CD4-positive, alpha-beta T cell treated with Interleukin-1 beta for 1 hour (primary cell): ENCODE measurements around the gene SND1.
"Not testable (repeated sequence)": the region's sequence is repeated elsewhere in the genome, so short reads cannot be mapped to it uniquely, and the experiment has no call there.

Experiments used
- DNase-seq, 2 donors: peaks; one replicate each; pipeline ENCODE4 v3.0.0-alpha.2; 2020 to 2022

The SND1 gene

GRCh38 chr7:127653396-127653795 lies 1.4 kb downstream of the SND1 start:
- DNase-seq: no peak

GRCh38 chr7:127654404-127655394 lies 2.7 kb downstream of the SND1 start:
- no peak for DNase-seq

- DNase-seq: no peak
Observed at GRCh38 chr7:127655720-127656119, 3.7 kb downstream of the SND1 start.

- DNase-seq: no peak
Observed at GRCh38 chr7:127657500-127657899, 5.5 kb downstream of the SND1 start.

GRCh38 chr7:127658970-127659630 lies 7.1 kb downstream of the SND1 start:
- no peak for DNase-seq

GRCh38 chr7:127665922-127666321 lies 13.9 kb downstream of the SND1 start:
- no peak for DNase-seq

GRCh38 chr7:127666602-127667001 lies 14.6 kb downstream of the SND1 start:
- DNase-seq: no peak

GRCh38 chr7:127667017-127667670 lies 15.2 kb downstream of the SND1 start:
- DNase-seq: no peak

- no peak for DNase-seq
Observed at GRCh38 chr7:127667759-127668530, 16.0 kb downstream of the SND1 start.

- no peak for DNase-seq
Observed at GRCh38 chr7:127671341-127671740, 19.3 kb downstream of the SND1 start.

- DNase-seq: no peak
Observed at GRCh38 chr7:127673902-127674301, 21.9 kb downstream of the SND1 start.

- DNase-seq: no peak
Observed at GRCh38 chr7:127674361-127674760, 22.4 kb downstream of the SND1 start.

- not testable (repeated sequence) for DNase-seq
Observed at GRCh38 chr7:127674923-127675322, 22.9 kb downstream of the SND1 start.

GRCh38 chr7:127675721-127676120 lies 23.7 kb downstream of the SND1 start:
- no peak for DNase-seq

- DNase-seq: no peak
Observed at GRCh38 chr7:127677433-127678230, 25.6 kb downstream of the SND1 start.

GRCh38 chr7:127678337-127678736 lies 26.3 kb downstream of the SND1 start:
- DNase-seq: no peak

- DNase-seq: no peak
Observed at GRCh38 chr7:127678947-127679346, 27.0 kb downstream of the SND1 start.

GRCh38 chr7:127680983-127681382 lies 29.0 kb downstream of the SND1 start:
- no peak for DNase-seq

- no peak for DNase-seq
Observed at GRCh38 chr7:127682140-127682539, 30.1 kb downstream of the SND1 start.

GRCh38 chr7:127683776-127684681 lies 32.0 kb downstream of the SND1 start:
- no peak for DNase-seq
